GM18907 (cell line): ENCODE measurements around the gene INS.

Experiments
- ATAC-seq: cut with Tn5 transposase; IDR thresholded peaks from one replicate; pipeline ENCODE4 v1.9.1; 2021; ENCODE audit warnings: mild to moderate bottlenecking, moderate library complexity; ENCODE audit not compliant: unreplicated experiment

INS gene

GRCh38 chr11:2160736-2161259, at the start of gene INS:
Gene INS, minus strand, starts transcription at chr11:2161209. Its CDS starts 238 bp downstream, at chr11:2160971.
- no peak for ATAC-seq

- no peak for ATAC-seq
Measured at GRCh38 chr11:2210366-2211112, 49.5 kb upstream of the INS start.

GRCh38 chr11:2209900-2210321, 48.9 kb upstream of the INS start:
- no peak for ATAC-seq

DNA sequence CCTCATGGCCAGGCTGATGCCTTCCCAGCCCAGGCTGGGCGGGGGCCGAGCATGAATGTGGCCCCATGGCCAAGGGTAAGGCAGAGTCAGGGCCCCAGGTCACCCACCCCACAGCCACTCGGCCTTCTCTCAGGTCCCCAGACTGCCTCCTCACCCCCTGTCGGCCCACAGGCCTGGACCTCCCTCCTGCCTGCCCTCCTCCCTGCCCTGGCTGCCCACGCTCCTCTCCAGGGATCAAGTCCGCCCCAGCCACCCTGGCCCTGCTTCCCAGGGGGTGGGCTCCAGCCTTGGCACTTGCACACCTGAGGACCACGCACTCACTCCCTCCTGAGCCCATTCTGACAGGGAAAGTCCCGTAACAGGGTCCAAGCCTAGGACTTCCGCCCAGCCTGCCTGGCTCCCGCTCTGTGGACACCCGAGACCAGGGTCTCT, 48.4 kb upstream of the INS start:
- ATAC-seq, result no peak

DNA sequence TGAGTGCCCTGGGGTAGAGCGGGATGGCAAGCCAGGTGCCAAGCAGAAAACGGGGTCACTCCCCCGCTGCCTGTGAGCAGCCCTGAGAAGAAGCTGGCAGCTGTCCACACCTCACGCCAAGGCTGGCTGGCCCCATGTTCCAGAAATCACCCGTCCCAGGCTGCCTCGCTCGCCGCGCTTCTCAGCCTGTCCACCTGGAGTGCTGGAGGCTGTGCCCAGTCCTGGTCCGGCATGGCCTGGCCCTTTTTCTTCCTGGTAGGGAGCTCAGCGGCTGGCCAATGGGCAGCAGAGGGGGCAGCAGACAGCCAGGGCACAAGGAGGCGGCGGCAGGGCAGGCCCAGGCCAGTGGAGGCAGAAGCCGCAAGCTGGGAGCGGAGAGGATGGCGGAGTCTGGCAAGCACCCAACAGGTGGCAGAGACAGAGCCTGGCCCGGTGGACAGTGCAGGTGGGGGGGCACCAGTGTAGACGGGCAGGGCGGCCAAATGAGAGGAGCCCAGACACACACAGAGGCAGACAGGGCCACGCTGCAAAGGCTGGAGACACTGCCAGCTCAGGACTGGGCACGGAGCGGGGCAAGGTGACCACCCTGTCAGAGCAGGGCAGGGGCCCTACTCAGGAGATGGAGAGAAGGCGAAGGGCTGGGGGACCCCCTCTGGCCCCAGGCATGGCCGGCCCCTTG, 47.8 kb upstream of the INS start:
- ATAC-seq, result no peak

GRCh38 chr11:2207773-2208621, 47.0 kb upstream of the INS start:
- ATAC-seq, result no peak

GRCh38 chr11:2207212-2207611, 46.2 kb upstream of the INS start:
- no peak for ATAC-seq

DNA sequence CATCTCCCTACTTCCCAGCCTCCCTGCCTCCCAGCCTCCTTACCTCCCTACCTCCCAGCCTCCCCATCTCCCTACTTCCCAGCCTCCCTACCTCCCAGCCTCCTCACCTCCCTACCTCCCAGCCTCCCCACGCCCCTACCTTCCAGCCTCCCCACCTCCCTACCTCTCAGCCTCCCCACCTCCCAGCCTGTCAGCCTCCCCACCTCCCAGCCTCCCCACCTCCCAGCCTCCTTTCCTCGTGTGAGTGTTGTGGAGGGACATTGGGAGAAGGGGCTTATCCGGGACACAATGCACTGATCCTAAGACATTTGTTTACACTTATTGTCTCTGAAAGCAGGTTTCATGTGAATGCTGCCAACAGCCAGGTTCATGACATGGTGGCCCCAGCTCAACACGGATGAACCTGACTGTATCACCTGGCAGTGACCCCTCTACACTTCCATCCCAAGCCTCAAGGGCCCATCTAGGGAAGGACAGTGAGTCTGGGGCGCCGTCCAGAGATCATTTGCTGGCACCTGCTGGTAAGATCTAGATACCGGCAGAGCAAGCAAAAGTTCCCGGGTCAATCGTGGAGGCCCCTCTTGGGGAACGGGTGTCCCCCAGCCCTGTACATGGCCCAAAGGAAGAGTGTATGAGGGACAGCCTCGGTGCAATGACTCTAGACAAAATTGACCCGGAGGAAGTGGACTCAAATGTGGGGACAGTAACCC, 45.1 kb upstream of the INS start:
- no peak for ATAC-seq

DNA sequence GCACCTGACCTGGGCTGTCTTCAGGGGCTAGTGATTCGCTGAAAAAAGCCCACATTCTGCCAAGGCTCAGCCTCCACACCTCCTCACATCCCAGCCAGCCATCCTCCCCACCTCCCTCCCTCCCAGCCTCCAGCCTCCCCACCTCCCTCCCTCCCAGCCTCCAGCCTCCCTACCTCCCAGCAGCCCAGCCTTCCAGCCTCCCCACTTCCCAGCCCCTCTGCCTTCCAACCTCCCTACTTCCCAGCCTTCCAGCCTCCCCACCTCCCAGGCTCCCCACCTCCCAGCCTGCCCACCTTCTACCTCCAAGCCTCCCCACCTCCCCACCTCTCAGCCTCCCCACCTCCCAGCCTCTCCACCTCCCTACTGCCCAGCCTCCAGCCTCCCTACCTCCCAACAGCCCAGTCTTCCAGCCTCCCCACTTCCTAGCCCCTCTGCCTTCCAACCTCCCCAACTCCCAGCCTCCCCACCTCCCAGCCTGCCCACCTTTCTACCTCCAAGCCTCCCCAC, 44.3 kb upstream of the INS start:
- ATAC-seq, result no peak

DNA sequence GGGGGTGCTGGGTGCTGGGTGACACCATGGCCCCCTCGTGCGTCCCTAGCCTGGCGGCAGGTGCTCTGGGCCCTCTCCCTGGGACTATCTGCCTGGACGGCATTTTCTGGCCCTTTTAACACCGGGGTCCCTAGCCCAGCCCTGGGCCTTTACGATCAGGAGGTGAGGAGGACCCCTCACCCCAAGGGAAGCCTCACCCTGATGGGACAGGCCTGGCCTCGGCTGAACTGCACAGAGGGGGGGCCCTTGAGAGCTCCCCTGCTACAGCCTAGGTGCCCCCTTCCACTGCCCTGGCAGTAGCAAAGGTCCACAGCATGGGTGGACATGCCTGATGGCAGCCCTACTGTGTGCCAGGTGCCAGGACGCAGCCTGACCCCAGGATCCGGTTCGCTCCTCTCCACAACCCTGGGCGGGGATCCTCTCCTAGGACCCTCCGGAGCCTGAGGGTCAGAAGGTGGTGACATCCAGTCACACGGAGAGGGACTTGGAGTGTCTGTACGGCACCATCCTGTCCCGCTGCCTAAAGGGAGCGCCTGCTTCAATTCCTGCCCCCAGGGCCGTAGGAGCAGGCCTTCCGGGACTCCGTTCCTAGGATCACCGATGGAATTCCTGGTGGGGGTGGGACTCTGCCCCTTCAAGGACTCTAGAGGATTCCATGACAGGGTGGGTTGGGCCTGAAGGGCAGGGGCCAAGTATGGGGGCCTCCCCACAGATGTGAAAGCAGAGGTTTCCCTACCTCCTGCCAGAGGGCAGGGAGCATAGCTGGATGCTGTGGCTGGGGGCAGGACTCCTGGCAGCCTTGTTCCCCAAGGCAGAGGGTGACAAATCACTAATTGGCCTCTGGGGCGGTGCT, 43.6 kb upstream of the INS start:
- no peak for ATAC-seq

DNA sequence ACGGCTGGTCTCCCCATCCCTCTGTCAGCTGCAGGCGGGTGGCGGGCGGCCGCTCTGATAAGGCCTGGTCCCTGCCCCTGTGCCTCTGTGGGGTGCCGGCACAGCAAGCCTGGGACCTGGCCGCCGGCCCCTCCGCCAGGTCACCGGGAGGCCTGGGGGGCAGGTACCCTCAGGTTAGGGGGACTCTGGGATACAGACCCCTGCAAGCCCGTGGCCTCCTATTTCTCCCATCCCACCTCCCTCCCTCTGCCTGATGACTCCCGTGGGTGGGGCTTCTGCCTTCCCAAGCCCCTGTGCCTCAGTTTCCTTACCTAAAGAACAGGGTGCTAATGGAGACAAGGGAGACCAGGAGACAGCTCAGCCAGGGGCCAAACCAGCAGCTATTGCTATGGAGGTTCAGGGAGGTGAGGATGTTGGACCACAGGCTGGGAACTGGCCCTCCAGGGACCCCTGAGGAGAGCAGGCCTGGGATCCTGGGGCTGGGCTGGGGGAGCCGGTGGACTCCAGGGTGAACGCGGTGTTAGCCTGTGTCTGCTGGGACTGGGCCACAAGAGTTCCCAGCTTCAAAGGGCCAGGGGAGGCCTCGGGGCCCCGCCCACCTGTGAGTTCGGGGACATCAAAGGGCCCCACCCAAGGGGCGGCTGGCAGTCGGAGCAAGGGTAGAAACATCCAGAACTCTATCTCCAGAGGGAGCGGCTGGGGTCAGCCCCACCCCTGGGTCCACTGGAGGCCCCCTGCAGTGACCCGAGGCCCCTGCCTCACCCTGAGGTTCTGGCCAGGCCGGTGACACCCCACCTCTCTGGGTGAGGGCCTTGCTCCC, 42.6 kb upstream of the INS start:
- ATAC-seq, result no peak

- no peak for ATAC-seq
Measured at GRCh38 chr11:2202900-2203439, 42.0 kb upstream of the INS start.

DNA sequence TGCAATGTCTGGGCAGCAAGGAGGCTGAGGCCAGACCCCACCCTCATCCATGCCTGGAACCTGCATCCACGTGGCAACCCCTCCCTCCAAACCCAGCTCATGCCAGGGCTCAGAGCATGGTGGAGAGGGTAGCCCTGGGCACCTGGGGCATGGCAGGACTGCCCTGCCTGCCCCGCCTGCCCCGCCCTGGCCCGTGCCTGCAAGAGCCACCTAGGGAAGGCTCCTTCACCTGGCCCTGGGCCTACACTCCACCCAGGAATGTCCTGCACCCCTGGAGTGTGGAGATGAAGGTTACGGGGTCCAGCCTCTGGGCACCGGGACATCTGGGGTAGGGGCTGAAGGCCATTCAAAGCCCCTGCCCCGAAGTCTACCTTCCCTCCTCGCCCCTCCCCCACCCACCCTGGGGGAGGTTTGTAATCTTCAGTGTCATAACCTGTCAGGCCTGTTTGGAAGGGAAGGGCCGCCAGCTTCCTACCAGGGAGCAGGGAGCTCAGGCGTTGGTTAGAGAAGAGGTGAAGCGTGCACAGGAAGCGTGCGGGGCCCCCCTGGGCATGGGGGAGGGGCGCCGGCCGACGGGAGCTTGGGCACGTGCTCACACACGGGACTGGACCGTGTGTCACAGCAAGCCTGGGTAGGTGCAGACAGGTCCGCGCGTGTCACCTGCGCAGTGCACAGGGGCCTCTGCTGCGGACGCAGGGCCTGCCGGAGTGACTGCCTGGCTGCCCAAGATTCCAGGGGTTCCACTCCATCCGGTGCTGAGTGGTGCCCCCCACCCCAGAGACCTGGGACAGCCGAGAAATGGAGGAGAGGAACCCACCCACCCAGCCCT, 41.3 kb upstream of the INS start:
- ATAC-seq, result no peak

DNA sequence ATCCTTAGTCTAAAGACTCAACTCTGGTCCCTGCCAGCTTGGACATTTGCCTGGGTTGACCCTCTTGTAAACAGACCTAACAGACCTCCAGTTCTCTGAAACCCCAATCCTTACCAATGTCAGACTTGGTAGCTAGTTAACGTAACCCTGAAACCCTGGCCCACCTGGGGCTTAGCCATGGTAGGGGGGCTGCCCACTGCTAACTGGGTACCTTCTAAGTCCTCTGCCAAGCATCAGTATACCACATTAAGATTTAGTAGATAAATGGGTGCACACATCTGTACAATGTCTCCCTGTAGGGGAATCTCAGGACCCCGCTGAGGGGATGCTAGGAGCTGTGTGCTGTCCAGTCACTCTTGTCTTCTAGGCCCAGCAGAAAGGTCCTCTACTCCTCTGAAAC, 40.5 kb upstream of the INS start:
- ATAC-seq, result no peak

DNA sequence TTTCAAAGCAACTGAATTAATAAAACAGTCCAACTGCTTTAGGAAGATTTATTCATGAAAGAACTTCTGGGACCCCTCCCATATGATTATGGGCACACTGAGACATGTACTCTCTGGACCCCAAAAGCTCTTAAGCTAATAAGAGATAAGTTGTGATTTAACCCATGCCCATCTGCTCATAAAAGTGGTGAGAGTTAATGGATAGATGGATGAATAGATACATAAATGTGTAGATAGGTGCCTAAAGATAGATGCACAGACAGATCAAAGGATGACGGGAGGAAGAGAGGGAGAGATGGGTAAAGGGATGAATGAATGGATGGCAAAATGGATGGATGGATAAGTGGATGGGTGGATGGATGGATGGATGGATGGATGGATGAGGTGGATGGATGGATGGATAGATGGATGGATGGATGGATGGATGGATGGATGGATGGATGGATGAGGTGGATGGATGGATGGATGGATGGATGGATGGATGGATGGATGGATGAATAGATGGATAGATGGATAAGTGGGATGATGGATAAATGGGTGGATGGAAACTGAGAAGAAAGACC, 40.0 kb upstream of the INS start:
- no peak for ATAC-seq

DNA sequence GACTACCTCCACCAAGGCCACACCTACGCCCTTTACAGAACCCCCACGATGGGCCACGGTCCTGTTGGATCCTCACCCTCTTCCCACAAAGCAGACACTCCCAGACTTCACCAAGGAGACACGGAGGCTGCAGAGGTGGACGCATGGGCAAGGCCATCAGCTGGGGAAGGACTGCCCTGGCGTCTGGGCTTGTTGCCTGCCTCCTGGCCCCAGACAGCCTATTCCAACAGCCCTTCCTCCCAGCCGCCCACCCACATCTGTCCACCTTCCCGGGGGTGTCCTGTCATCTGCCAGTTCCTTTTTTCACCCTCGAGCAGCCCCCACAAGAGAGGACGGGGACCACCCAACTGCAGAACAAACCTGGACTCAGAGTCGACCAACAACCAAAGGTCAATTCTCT, 39.5 kb upstream of the INS start:
- no peak for ATAC-seq
